HFFc6 (cell line): ENCODE data around the gene KANSL1L. TPM values are rescaled to one million over a fixed set of nuclear protein-coding genes. Genes with fewer than 3 reads are reported as not detected.

ENCODE experiments used
- DNase-seq: peaks from one replicate; pipeline ENCODE4 v3.0.0-alpha.2; 2018
- H3K27ac Mint-ChIP-seq: 2 replicates; pipeline ENCODE4 v1.8.0; 2020; ENCODE audit warnings: mild to moderate bottlenecking, mixed read lengths
- H3K27me3 Mint-ChIP-seq: 2 replicates; pipeline ENCODE4 v1.8.0; 2021; ENCODE audit warnings: mild to moderate bottlenecking, moderate library complexity, mixed read lengths; ENCODE audit not compliant: insufficient read depth
- H3K36me3 Mint-ChIP-seq: 2 replicates; pipeline ENCODE4 v1.8.0; 2021; ENCODE audit warnings: low read depth, mixed read lengths
- H3K4me1 Mint-ChIP-seq: 2 replicates; pipeline ENCODE4 v1.8.0; 2020; ENCODE audit warnings: low read depth, mixed read lengths
- H3K4me3 Mint-ChIP-seq: 2 replicates; pipeline ENCODE4 v1.8.0; 2020; ENCODE audit warnings: mild to moderate bottlenecking, moderate library complexity, mixed read lengths
- H3K9me3 Mint-ChIP-seq: 2 replicates; pipeline ENCODE4 v1.8.0; 2020; ENCODE audit warnings: mild to moderate bottlenecking, mixed read lengths
- CTCF ChIP-seq: fragments of 200-600 bp; sonication (generic); IDR thresholded peaks from 2 replicates; pipeline ENCODE4 v1.5.0; 2021; ENCODE audit warnings: antibody characterized with exemption, mild to moderate bottlenecking
- total RNA-seq, 6 experiments: library from RNA; stranded (reverse); fragmentation: NEBNext Ultra II Directional; extraction: Animal tissue kit (Norgen Biotek cat#: 25700); gene quantifications; 2 replicates in 1 of 6; 3 replicates in 5 of 6; pipeline ENCODE4 v1.2.3, GENCODE V29; 2021

The KANSL1L gene
- total RNA-seq, 6 experiments from 2014 or later = 3.3 to 6.0 (median 4.8) TPM

GRCh38 chr2:210034087-210034683, 137.0 kb downstream of the KANSL1L start:
- Mint-ChIP-seq H3K4me1 (no peaks in the 10 kb centered on the region), H3K36me3 (no peaks in the 10 kb centered on the region), H3K4me3 (no peak overlapping the region), H3K27ac (no peak overlapping the region), H3K9me3 (no peaks in the 10 kb centered on the region), H3K27me3 (no peaks in the 10 kb centered on the region)
- DNase-seq = no peak
- no peak for TF ChIP-seq CTCF

GRCh38 chr2:210028178-210028577, 143.0 kb downstream of the KANSL1L start:
- Mint-ChIP-seq H3K9me3 (no peaks in the 10 kb centered on the region), H3K4me1 (no peaks in the 10 kb centered on the region), H3K27me3 (no peaks in the 10 kb centered on the region), H3K27ac (no peak overlapping the region), H3K4me3 (no peak overlapping the region), H3K36me3 (peaks cover 8% of the 10 kb centered on the region)
- no peak for TF ChIP-seq CTCF
- no peak for DNase-seq

- no peaks in the 10 kb centered on the region for H3K4me1 Mint-ChIP-seq
- H3K27ac Mint-ChIP-seq = no peak overlapping the region
- DNase-seq = no peak
- H3K9me3 Mint-ChIP-seq = no peaks in the 10 kb centered on the region
- TF ChIP-seq CTCF = no peak
- H3K4me3 Mint-ChIP-seq = no peak overlapping the region
- H3K27me3 Mint-ChIP-seq = no peaks in the 10 kb centered on the region; the same call in 1 of the 2 replicates
- peaks cover 13% of the 10 kb centered on the region for H3K36me3 Mint-ChIP-seq
Observed at GRCh38 chr2:210027608-210028007, 143.6 kb downstream of the KANSL1L start.

GRCh38 chr2:210022824-210023223, 148.4 kb downstream of the KANSL1L start:
- no peak for TF ChIP-seq CTCF
- no peak for DNase-seq
- no peaks in the 10 kb centered on the region for H3K4me1 Mint-ChIP-seq
- peaks cover 18% of the 10 kb centered on the region for H3K36me3 Mint-ChIP-seq
- no peak overlapping the region for H3K4me3 Mint-ChIP-seq
- no peaks in the 10 kb centered on the region; the same call in 1 of the 2 replicates for H3K27me3 Mint-ChIP-seq
- no peaks in the 10 kb centered on the region for H3K9me3 Mint-ChIP-seq
- H3K27ac Mint-ChIP-seq = no peak overlapping the region

GRCh38 chr2:210020138-210020537, 151.1 kb downstream of the KANSL1L start:
- H3K9me3 Mint-ChIP-seq = no peaks in the 10 kb centered on the region
- H3K27me3 Mint-ChIP-seq = no peaks in the 10 kb centered on the region; the same call in 1 of the 2 replicates
- no peaks in the 10 kb centered on the region for H3K4me1 Mint-ChIP-seq
- DNase-seq = no peak
- no peak overlapping the region for H3K4me3 Mint-ChIP-seq
- no peak overlapping the region for H3K27ac Mint-ChIP-seq
- no peak for TF ChIP-seq CTCF
- H3K36me3 Mint-ChIP-seq = peaks cover 18% of the 10 kb centered on the region
